Neural cell (in vitro differentiated cells): ENCODE results near the gene SPDEF. TPM values are rescaled to one million over a fixed set of nuclear protein-coding genes. Genes with fewer than 3 reads are reported as not detected.

Source experiments
- H2AFZ ChIP-seq: fragments of 200-600, 300-800 bp; sonication (generic), shearing (Covaris generic); 2 replicates; pipeline ENCODE4 v1.6.0; 2014; ENCODE audit warnings: low read depth, mild to moderate bottlenecking, antibody characterized with exemption, low read length, moderate library complexity
- H3F3A ChIP-seq: fragments of 200-600 bp; shearing (Covaris generic); 2 replicates; pipeline ENCODE4 v1.6.1; 2016; ENCODE audit warnings: mild to moderate bottlenecking, moderate library complexity, mixed read lengths, antibody characterized with exemption, low read length; ENCODE audit not compliant: insufficient read depth, poor library complexity, severe bottlenecking
- H3K27ac ChIP-seq: fragments of 200-600, 300-800 bp; sonication (generic), shearing (Covaris generic); 2 replicates; pipeline ENCODE4 v1.5.1; 2014; ENCODE audit warnings: mild to moderate bottlenecking, low read length, moderate library complexity
- H3K27me3 ChIP-seq: fragments of 300-800, 200-600 bp; sonication (generic), shearing (Covaris generic); 2 replicates; pipeline ENCODE4 v1.6.0; 2014; ENCODE audit warnings: mild to moderate bottlenecking, low read depth, low read length, moderate library complexity; ENCODE audit not compliant: insufficient read depth
- H3K36me3 ChIP-seq: fragments of 300-800, 200-600 bp; sonication (generic), shearing (Covaris generic); 2 replicates; pipeline ENCODE4 v1.5.1; 2014; ENCODE audit warnings: mild to moderate bottlenecking, antibody characterized with exemption, low read length, moderate library complexity; ENCODE audit not compliant: insufficient read depth
- H3K4me2 ChIP-seq: fragments of 300-800, 200-600 bp; sonication (generic), shearing (Covaris generic); 2 replicates; pipeline ENCODE4 v1.6.0; 2014; ENCODE audit warnings: mild to moderate bottlenecking, low read length
- H3K4me3 ChIP-seq: fragments of 300-800, 200-600 bp; sonication (generic), shearing (Covaris generic); 2 replicates; pipeline ENCODE4 v1.5.1; 2014; ENCODE audit warnings: mild to moderate bottlenecking, low read length, moderate library complexity
- H3K79me2 ChIP-seq: fragments of 200-600 bp; shearing (Covaris generic); replicated peaks from 2 replicates; pipeline ENCODE4 v1.6.0; 2014; ENCODE audit warnings: mild to moderate bottlenecking, low read length, moderate library complexity; ENCODE audit not compliant: insufficient read depth
- H3K9ac ChIP-seq: fragments of 300-800, 200-600 bp; sonication (generic), shearing (Covaris generic); 2 replicates; pipeline ENCODE4 v1.6.1; 2016; ENCODE audit warnings: mild to moderate bottlenecking, low read length, mixed read lengths
- H3K9me2 ChIP-seq: fragments of 200-600 bp; shearing (Covaris generic); 2 replicates; pipeline ENCODE4 v1.6.1; 2016; ENCODE audit warnings: mild to moderate bottlenecking, low read length, mixed read lengths; ENCODE audit not compliant: insufficient read depth
- H3K9me3 ChIP-seq: fragments of 200-600, 300-800 bp; sonication (generic), shearing (Covaris generic); 2 replicates; pipeline ENCODE4 v1.6.1; 2016; ENCODE audit warnings: mild to moderate bottlenecking, mixed run types, low read length, moderate library complexity, mixed read lengths
- H4K20me1 ChIP-seq: fragments of 200-600 bp; shearing (Covaris generic); 2 replicates; pipeline ENCODE4 v1.6.1; 2016; ENCODE audit warnings: mild to moderate bottlenecking, mixed run types; ENCODE audit not compliant: insufficient read depth
- CTCF ChIP-seq: fragments of 450-650 bp; IDR thresholded peaks from 2 replicates; pipeline ENCODE4 v1.5.1; 2014; ENCODE audit warnings: antibody characterized with exemption, mild to moderate bottlenecking, moderate library complexity; ENCODE audit not compliant: poor library complexity, severe bottlenecking
- EP300 ChIP-seq: fragments of 450-650 bp; conservative IDR thresholded peaks from 2 replicates; pipeline ENCODE4 v1.6.1; 2014; ENCODE audit warnings: antibody characterized with exemption, mild to moderate bottlenecking, moderate library complexity; ENCODE audit not compliant: poor library complexity, severe bottlenecking
- EZH2 ChIP-seq: fragments of 200-600, 300-800 bp; shearing (Covaris generic), sonication (generic); IDR thresholded peaks from 2 replicates; pipeline ENCODE4 v1.6.1; 2014; ENCODE audit warnings: antibody characterized with exemption, low read length, borderline replicate concordance, mild to moderate bottlenecking; ENCODE audit not compliant: insufficient read depth, poor library complexity, severe bottlenecking
- MXI1 ChIP-seq: fragments of 450-650 bp; conservative IDR thresholded peaks from 2 replicates; pipeline ENCODE4 v1.6.1; 2014; ENCODE audit warnings: antibody characterized with exemption, mild to moderate bottlenecking; ENCODE audit not compliant: poor library complexity, severe bottlenecking
- POLR2AphosphoS5 ChIP-seq: IDR thresholded peaks from 2 replicates; pipeline ENCODE4 v1.6.1; 2012
- RAD21 ChIP-seq: fragments of 450-650 bp; conservative IDR thresholded peaks from 2 replicates; pipeline ENCODE4 v1.6.1; 2014; ENCODE audit warnings: antibody characterized with exemption, mild to moderate bottlenecking, moderate library complexity
- REST ChIP-seq: IDR thresholded peaks from 2 replicates; pipeline ENCODE4 v1.6.1; 2012; ENCODE audit warnings: borderline replicate concordance
- SMC3 ChIP-seq: fragments of 450-650 bp; conservative IDR thresholded peaks from 2 replicates; pipeline ENCODE4 v1.6.1; 2014; ENCODE audit warnings: antibody characterized with exemption, mild to moderate bottlenecking, moderate library complexity; ENCODE audit not compliant: poor library complexity
- TAF1 ChIP-seq: IDR thresholded peaks from 2 replicates; pipeline ENCODE4 v1.6.1; 2012; ENCODE audit warnings: low read depth
- polyA plus RNA-seq: library from polyadenylated mRNA; depleted of rRNA; stranded (reverse); fragments of >200 nt; gene quantifications from 2 replicates; pipeline ENCODE4 v1.2.3, GENCODE V29; 2014

The SPDEF gene
- polyA plus RNA-seq, 1 donor from 2014 or later = 0.36 TPM

- Histone ChIP-seq H2AFZ (no peak overlapping the region), H4K20me1 (no peaks in the 10 kb centered on the region), H3K9me2 (no peaks in the 10 kb centered on the region), H3K36me3 (no peaks in the 10 kb centered on the region), H3K4me3 (no peak overlapping the region), H3K9ac (no peak overlapping the region), H3K27ac (no peak overlapping the region), H3F3A (no peaks in the 10 kb centered on the region), H3K4me2 (no peak overlapping the region), H3K27me3 (no peaks in the 10 kb centered on the region), H3K79me2 (no peaks in the 10 kb centered on the region), H3K9me3 (no peaks in the 10 kb centered on the region)
- TF ChIP-seq REST = no peak
- no peak for TF ChIP-seq TAF1
- no peak for TF ChIP-seq POLR2AphosphoS5
- no peak for TF ChIP-seq EZH2
- TF ChIP-seq CTCF = no peak
- TF ChIP-seq EP300 = no peak
Measured at GRCh38 chr6:34600101-34600500, 44.0 kb upstream of the SPDEF start.

- no peak overlapping the region for H3K9ac ChIP-seq
- no peak overlapping the region for H3K4me3 ChIP-seq
- H4K20me1 ChIP-seq = no peaks in the 10 kb centered on the region
- H3K79me2 ChIP-seq = no peaks in the 10 kb centered on the region
- H3K4me2 ChIP-seq = no peak overlapping the region
- H3K9me3 ChIP-seq = no peaks in the 10 kb centered on the region
- no peaks in the 10 kb centered on the region for H3K27me3 ChIP-seq
- H3K36me3 ChIP-seq = no peaks in the 10 kb centered on the region
- no peak overlapping the region for H2AFZ ChIP-seq
- no peaks in the 10 kb centered on the region for H3K9me2 ChIP-seq
- no peaks in the 10 kb centered on the region for H3F3A ChIP-seq
- no peak overlapping the region for H3K27ac ChIP-seq
- no peak for TF ChIP-seq MXI1
- TF ChIP-seq SMC3 = no peak
- TF ChIP-seq RAD21 = no peak
- TF ChIP-seq EZH2 = no peak
- TF ChIP-seq POLR2AphosphoS5 = no peak
- TF ChIP-seq EP300 = no peak
Measured at GRCh38 chr6:34598712-34599111, 42.6 kb upstream of the SPDEF start.
